GM23338 (cell line): ENCODE results near the gene KCNH5.

Source experiments
- CREB1 ChIP-seq: fragments of 250-450 bp; sonication (Bioruptor Pico); IDR thresholded peaks from 2 replicates; pipeline ENCODE4 v1.5.0; 2020; ENCODE audit warnings: low read depth, mild to moderate bottlenecking, moderate library complexity
- EZH2 ChIP-seq: fragments of 200-600 bp; sonication (generic); IDR thresholded peaks from one replicate; pipeline ENCODE4 v1.8.0; 2017; ENCODE audit warnings: antibody characterized with exemption, mild to moderate bottlenecking, low read depth; ENCODE audit not compliant: unreplicated experiment
- EZH2phosphoT487 ChIP-seq: fragments of 200-600 bp; sonication (generic); IDR thresholded peaks from one replicate; pipeline ENCODE4 v1.8.1; 2018; ENCODE audit warnings: antibody characterized with exemption; ENCODE audit not compliant: unreplicated experiment
- JUNB ChIP-seq: IDR thresholded peaks from one replicate; pipeline ENCODE4 v1.6.1; 2016; ENCODE audit warnings: antibody characterized with exemption; ENCODE audit not compliant: unreplicated experiment
- NANOG ChIP-seq: IDR thresholded peaks from 2 replicates; pipeline ENCODE4 v1.6.1; 2016; ENCODE audit warnings: antibody characterized with exemption, borderline replicate concordance
- POLR2AphosphoS5 ChIP-seq: IDR thresholded peaks from 2 replicates; pipeline ENCODE4 v1.6.1; 2016; ENCODE audit warnings: antibody characterized with exemption, low read depth
- STAT1 ChIP-seq: IDR thresholded peaks from one replicate; pipeline ENCODE4 v1.6.1; 2016; ENCODE audit warnings: antibody characterized with exemption; ENCODE audit not compliant: unreplicated experiment
- ZNF114 ChIP-seq: fragments of 250-450 bp; sonication (Bioruptor Pico); IDR thresholded peaks from 2 replicates; pipeline ENCODE4 v1.5.0; 2020; ENCODE audit warnings: mild to moderate bottlenecking, moderate library complexity
- ZNF331 ChIP-seq: fragments of 250-450 bp; sonication (Bioruptor Pico); IDR thresholded peaks from 2 replicates; pipeline ENCODE4 v1.5.0; 2020; ENCODE audit warnings: low read depth, mild to moderate bottlenecking, moderate library complexity
- TF ChIP-seq, protein P1 (sequence below), 2 experiments: fragments of 200-600 bp in 1 of 2; sonication (generic) in 1 of 2; conservative IDR thresholded peaks; 2 replicates each; pipeline versions ENCODE4 v1.5.1 to v1.6.1; 2016 to 2017; ENCODE audit warnings: antibody characterized with exemption in 2 of 2, low read depth in 2 of 2, mild to moderate bottlenecking in 2 of 2, moderate library complexity in 1 of 2
- TF ChIP-seq, protein P2 (sequence below): IDR thresholded peaks from one replicate; pipeline ENCODE4 v1.6.1; 2018; ENCODE audit warnings: antibody characterized with exemption; ENCODE audit not compliant: unreplicated experiment
- TF ChIP-seq, protein P3 (sequence below): fragments of 250-450 bp; sonication (Bioruptor Pico); IDR thresholded peaks from 2 replicates; pipeline ENCODE4 v1.5.0; 2020; ENCODE audit warnings: mild to moderate bottlenecking, moderate library complexity
- TF ChIP-seq, protein P4 (sequence below): IDR thresholded peaks from 2 replicates; pipeline ENCODE4 v1.6.1; 2016; ENCODE audit warnings: antibody characterized with exemption

- TF ChIP-seq, protein P1, sequence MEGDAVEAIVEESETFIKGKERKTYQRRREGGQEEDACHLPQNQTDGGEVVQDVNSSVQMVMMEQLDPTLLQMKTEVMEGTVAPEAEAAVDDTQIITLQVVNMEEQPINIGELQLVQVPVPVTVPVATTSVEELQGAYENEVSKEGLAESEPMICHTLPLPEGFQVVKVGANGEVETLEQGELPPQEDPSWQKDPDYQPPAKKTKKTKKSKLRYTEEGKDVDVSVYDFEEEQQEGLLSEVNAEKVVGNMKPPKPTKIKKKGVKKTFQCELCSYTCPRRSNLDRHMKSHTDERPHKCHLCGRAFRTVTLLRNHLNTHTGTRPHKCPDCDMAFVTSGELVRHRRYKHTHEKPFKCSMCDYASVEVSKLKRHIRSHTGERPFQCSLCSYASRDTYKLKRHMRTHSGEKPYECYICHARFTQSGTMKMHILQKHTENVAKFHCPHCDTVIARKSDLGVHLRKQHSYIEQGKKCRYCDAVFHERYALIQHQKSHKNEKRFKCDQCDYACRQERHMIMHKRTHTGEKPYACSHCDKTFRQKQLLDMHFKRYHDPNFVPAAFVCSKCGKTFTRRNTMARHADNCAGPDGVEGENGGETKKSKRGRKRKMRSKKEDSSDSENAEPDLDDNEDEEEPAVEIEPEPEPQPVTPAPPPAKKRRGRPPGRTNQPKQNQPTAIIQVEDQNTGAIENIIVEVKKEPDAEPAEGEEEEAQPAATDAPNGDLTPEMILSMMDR (conservative IDR thresholded peaks at IDR 0.05; ENCODE audit: low read depth in 2 of 2) = no peak
- no peak for TF ChIP-seq EZH2
- TF ChIP-seq, protein P2, sequence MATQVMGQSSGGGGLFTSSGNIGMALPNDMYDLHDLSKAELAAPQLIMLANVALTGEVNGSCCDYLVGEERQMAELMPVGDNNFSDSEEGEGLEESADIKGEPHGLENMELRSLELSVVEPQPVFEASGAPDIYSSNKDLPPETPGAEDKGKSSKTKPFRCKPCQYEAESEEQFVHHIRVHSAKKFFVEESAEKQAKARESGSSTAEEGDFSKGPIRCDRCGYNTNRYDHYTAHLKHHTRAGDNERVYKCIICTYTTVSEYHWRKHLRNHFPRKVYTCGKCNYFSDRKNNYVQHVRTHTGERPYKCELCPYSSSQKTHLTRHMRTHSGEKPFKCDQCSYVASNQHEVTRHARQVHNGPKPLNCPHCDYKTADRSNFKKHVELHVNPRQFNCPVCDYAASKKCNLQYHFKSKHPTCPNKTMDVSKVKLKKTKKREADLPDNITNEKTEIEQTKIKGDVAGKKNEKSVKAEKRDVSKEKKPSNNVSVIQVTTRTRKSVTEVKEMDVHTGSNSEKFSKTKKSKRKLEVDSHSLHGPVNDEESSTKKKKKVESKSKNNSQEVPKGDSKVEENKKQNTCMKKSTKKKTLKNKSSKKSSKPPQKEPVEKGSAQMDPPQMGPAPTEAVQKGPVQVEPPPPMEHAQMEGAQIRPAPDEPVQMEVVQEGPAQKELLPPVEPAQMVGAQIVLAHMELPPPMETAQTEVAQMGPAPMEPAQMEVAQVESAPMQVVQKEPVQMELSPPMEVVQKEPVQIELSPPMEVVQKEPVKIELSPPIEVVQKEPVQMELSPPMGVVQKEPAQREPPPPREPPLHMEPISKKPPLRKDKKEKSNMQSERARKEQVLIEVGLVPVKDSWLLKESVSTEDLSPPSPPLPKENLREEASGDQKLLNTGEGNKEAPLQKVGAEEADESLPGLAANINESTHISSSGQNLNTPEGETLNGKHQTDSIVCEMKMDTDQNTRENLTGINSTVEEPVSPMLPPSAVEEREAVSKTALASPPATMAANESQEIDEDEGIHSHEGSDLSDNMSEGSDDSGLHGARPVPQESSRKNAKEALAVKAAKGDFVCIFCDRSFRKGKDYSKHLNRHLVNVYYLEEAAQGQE = no peak
- TF ChIP-seq EZH2phosphoT487 = no peak
- no peak for TF ChIP-seq POLR2AphosphoS5
- TF ChIP-seq NANOG = no peak
- TF ChIP-seq, protein P3, sequence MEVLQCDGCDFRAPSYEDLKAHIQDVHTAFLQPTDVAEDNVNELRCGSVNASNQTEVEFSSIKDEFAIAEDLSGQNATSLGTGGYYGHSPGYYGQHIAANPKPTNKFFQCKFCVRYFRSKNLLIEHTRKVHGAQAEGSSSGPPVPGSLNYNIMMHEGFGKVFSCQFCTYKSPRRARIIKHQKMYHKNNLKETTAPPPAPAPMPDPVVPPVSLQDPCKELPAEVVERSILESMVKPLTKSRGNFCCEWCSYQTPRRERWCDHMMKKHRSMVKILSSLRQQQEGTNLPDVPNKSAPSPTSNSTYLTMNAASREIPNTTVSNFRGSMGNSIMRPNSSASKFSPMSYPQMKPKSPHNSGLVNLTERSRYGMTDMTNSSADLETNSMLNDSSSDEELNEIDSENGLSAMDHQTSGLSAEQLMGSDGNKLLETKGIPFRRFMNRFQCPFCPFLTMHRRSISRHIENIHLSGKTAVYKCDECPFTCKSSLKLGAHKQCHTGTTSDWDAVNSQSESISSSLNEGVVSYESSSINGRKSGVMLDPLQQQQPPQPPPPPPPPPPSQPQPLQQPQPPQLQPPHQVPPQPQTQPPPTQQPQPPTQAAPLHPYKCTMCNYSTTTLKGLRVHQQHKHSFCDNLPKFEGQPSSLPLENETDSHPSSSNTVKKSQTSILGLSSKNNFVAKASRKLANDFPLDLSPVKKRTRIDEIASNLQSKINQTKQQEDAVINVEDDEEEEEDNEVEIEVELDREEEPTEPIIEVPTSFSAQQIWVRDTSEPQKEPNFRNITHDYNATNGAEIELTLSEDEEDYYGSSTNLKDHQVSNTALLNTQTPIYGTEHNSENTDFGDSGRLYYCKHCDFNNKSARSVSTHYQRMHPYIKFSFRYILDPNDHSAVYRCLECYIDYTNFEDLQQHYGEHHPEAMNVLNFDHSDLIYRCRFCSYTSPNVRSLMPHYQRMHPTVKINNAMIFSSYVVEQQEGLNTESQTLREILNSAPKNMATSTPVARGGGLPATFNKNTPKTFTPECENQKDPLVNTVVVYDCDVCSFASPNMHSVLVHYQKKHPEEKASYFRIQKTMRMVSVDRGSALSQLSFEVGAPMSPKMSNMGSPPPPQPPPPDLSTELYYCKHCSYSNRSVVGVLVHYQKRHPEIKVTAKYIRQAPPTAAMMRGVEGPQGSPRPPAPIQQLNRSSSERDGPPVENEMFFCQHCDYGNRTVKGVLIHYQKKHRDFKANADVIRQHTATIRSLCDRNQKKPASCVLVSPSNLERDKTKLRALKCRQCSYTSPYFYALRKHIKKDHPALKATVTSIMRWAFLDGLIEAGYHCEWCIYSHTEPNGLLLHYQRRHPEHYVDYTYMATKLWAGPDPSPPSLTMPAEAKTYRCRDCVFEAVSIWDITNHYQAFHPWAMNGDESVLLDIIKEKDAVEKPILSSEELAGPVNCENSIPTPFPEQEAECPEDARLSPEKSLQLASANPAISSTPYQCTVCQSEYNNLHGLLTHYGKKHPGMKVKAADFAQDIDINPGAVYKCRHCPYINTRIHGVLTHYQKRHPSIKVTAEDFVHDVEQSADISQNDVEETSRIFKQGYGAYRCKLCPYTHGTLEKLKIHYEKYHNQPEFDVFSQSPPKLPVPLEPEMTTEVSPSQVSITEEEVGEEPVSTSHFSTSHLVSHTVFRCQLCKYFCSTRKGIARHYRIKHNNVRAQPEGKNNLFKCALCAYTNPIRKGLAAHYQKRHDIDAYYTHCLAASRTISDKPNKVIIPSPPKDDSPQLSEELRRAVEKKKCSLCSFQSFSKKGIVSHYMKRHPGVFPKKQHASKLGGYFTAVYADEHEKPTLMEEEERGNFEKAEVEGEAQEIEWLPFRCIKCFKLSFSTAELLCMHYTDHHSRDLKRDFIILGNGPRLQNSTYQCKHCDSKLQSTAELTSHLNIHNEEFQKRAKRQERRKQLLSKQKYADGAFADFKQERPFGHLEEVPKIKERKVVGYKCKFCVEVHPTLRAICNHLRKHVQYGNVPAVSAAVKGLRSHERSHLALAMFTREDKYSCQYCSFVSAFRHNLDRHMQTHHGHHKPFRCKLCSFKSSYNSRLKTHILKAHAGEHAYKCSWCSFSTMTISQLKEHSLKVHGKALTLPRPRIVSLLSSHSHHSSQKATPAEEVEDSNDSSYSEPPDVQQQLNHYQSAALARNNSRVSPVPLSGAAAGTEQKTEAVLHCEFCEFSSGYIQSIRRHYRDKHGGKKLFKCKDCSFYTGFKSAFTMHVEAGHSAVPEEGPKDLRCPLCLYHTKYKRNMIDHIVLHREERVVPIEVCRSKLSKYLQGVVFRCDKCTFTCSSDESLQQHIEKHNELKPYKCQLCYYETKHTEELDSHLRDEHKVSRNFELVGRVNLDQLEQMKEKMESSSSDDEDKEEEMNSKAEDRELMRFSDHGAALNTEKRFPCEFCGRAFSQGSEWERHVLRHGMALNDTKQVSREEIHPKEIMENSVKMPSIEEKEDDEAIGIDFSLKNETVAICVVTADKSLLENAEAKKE (CRISPR knock-in tag) = no peak
- TF ChIP-seq CREB1 (CRISPR knock-in tag) = no peak
- TF ChIP-seq ZNF114 = no peak
- no peak for TF ChIP-seq ZNF331 (CRISPR knock-in tag)
- TF ChIP-seq STAT1 = no peak
- TF ChIP-seq, protein P4, sequence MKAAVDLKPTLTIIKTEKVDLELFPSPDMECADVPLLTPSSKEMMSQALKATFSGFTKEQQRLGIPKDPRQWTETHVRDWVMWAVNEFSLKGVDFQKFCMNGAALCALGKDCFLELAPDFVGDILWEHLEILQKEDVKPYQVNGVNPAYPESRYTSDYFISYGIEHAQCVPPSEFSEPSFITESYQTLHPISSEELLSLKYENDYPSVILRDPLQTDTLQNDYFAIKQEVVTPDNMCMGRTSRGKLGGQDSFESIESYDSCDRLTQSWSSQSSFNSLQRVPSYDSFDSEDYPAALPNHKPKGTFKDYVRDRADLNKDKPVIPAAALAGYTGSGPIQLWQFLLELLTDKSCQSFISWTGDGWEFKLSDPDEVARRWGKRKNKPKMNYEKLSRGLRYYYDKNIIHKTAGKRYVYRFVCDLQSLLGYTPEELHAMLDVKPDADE = no peak
- TF ChIP-seq JUNB = no peak
These were observed 93.0 kb downstream of the KCNH5 start for GRCh38 chr14:62952226-62952625.
